ENCODE results near the gene AFF3.

GRCh38 chr2:99857372-99857771 is 285.0 kb downstream of the AFF3 start:
- TF ChIP-seq CTCF (IDR thresholded peaks at IDR 0.05 in 8 of 11, conservative IDR thresholded peaks at IDR 0.05 in 3 of 11) = no peak
- TF ChIP-seq POLR2A (IDR thresholded peaks at IDR 0.05) = no peak
- no peak for TF ChIP-seq POLR2AphosphoS5 (IDR thresholded peaks at IDR 0.05)

Measured in spleen (tissue), 7 donors.